Mucosa of gallbladder (tissue), 1 donor: ENCODE measurements around the gene SNX25. TPM values are rescaled to one million over a fixed set of nuclear protein-coding genes. Genes with fewer than 3 reads are reported as not detected.

Experiments used
- DNase-seq: peaks from one replicate; pipeline ENCODE4 v3.0.0-alpha.2; 2020; ENCODE audit warnings: low spot score
- total RNA-seq: library from RNA; stranded (reverse); gene quantifications from one replicate; pipeline ENCODE4 v1.2.1, GENCODE V29; 2021
- donor health status: DM: no; HTN: no; CAD: no.

SNX25 gene
- total RNA-seq, 1 donor from 2014 or later: 18.8 TPM

GRCh38 chr4:185411849-185412248, 202.5 kb downstream of the SNX25 start:
- no peak for DNase-seq

GRCh38 chr4:185412412-185412811, 203.0 kb downstream of the SNX25 start:
- no peak for DNase-seq

Other genes with a start within 250 kb of the SNX25 start
- gene HELT, start 191.1 kb upstream of the SNX25 start, total RNA-seq: not detected
- 58.9 TPM for gene SLC25A4, start 66.3 kb upstream of the SNX25 start, total RNA-seq
- 32.9 TPM for gene CFAP97, start 5.6 kb upstream of the SNX25 start, total RNA-seq
- gene LRP2BP, start 186.3 kb downstream of the SNX25 start, total RNA-seq: 0.95 TPM
- gene ANKRD37, start 187.2 kb downstream of the SNX25 start, total RNA-seq: 16.4 TPM
- gene UFSP2, start 216.4 kb downstream of the SNX25 start, total RNA-seq: 29.7 TPM